Effector memory CD4-positive, alpha-beta T cell (primary cell): ENCODE results near the gene GGCX.

ENCODE experiments used
- DNase-seq, 3 donors: peaks; one replicate each; pipeline ENCODE4 v3.0.0-alpha.2; 2020
- H3K27ac ChIP-seq: 2 replicates; pipeline ENCODE4 v1.7.0; 2013; ENCODE audit warnings: mild to moderate bottlenecking, low read length, moderate library complexity; ENCODE audit not compliant: insufficient read depth, poor library complexity, severe bottlenecking
- H3K27me3 ChIP-seq: replicated peaks from 2 replicates; pipeline ENCODE4 v1.7.0; 2013; ENCODE audit warnings: mild to moderate bottlenecking, low read length; ENCODE audit not compliant: insufficient read depth, control insufficient read depth, poor library complexity, severe bottlenecking
- H3K36me3 ChIP-seq: 2 replicates; pipeline ENCODE4 v1.7.0; 2013; ENCODE audit warnings: mild to moderate bottlenecking, low read length, moderate library complexity; ENCODE audit not compliant: control insufficient read depth, insufficient read depth
- H3K4me1 ChIP-seq: 2 replicates; pipeline ENCODE4 v1.7.0; 2013; ENCODE audit warnings: low read length, mild to moderate bottlenecking; ENCODE audit not compliant: control insufficient read depth, insufficient read depth, poor library complexity, severe bottlenecking
- H3K4me3 ChIP-seq: 2 replicates; pipeline ENCODE4 v1.7.0; 2013; ENCODE audit warnings: low read length, low read depth, mild to moderate bottlenecking; ENCODE audit not compliant: insufficient read depth, poor library complexity, severe bottlenecking
- H3K9me3 ChIP-seq: 2 replicates; pipeline ENCODE4 v1.7.0; 2013; ENCODE audit warnings: mild to moderate bottlenecking, low read length, moderate library complexity; ENCODE audit not compliant: control insufficient read depth

The GGCX gene

DNA sequence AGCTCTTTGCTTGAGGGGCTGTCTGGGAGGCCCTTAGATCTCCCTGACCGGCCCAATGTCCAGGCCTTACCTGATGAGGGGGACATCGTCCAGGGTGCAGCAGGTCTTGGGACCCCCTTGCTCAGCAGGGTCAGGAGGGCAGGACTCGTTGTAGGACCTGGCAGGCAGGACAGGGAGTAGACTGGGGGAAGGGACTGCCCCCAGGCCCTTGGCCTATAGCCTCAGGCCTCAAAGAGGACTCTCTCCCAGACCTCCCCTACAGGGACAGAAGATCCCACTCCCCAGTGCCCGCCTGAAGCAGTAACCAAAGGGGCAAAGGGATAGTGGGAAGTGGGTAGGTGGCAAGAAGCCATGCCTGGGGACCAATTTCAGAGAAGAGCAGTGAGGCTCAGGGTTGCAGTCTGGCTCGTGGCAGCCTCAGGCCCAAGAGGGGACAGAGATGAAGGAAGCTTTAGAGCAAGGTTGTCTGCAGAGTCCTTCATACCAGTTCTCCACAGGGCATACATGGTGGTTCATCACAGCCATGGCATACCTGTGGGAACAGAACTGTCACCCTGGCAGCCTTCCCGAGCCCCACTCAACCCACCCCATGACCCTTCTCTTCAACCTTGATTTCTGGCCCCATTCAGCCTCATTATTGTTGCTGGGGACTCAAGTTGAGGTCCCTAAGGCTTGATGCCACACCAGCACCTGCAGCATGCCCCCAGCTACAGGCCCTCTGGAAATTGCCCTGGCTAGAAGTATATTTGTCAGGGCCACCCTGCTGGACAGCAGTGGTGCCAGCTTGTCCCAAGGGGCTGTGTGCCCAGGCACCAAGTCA lies 39.9 kb upstream of the GGCX start:
- Histone ChIP-seq H3K9me3 (no peaks in the 10 kb centered on the region), H3K27ac (peak overlapping the region; percentile 70), H3K4me3 (peak overlapping the region; percentile 80), H3K4me1 (peaks cover 18% of the 10 kb centered on the region), H3K36me3 (peaks cover 30% of the 10 kb centered on the region), H3K27me3 (no peaks in the 10 kb centered on the region)
- DNase-seq, result no peak

DNA sequence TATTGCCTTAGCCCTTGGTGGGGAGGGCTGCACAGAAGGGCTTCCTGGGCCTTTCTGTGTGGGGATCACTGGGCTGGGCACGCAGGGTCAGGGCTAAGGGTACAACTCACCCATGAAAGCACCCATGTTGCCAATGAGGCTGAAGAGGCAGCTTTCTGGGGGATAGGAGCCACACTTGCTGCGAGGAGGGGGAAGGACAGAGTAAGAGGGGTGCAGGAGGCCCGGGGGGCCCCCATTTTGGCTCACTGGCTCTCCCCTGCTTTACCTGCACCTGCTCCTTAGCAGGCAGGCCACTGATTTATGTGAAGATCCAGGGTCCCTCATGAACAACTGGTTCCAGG lies 38.9 kb upstream of the GGCX start:
- Histone ChIP-seq H3K4me3 (no peak overlapping the region), H3K27me3 (no peaks in the 10 kb centered on the region), H3K9me3 (no peaks in the 10 kb centered on the region), H3K27ac (no peak overlapping the region), H3K4me1 (peaks cover 20% of the 10 kb centered on the region), H3K36me3 (peaks cover 30% of the 10 kb centered on the region)
- DNase-seq, result no peak

DNA sequence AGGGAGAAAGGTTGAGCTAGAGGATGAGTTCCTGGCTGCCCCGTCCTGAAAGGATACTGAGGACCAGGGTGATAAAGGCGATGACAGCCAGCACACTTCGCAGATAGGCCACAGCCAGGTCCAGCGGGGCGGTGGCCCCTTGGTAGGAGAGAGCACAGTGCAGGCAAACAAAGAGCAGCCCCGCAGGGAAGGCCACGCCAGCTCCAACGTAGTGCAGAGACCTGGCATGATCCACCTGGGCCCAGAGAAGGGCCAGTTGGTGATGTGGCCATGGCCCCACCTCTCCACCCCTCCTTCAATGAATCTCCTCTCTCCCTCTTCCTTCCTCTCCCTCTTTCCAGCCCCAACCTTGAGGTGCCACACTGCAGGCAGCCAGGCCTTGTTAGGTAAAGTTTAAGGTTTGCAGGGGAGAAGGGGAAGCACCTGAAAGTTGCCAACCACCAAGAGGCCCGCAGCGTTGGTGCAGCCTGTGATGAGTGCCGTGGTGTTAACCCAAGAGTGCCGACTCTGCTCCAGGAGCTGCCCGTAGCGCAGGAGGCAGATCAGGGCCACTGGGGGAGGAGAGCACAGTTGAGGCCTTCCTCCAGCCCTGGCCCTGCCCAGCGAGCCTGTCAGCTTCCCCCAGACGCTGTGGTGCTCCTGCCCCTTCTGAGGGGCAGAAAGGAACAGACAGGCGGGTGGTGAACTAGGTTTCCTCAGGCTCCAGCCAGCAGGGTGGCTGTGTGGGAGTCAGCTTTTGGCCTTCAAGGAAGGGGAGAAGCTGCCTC lies 38.4 kb upstream of the GGCX start:
- H3K36me3 ChIP-seq, result peaks cover 30% of the 10 kb centered on the region

DNA sequence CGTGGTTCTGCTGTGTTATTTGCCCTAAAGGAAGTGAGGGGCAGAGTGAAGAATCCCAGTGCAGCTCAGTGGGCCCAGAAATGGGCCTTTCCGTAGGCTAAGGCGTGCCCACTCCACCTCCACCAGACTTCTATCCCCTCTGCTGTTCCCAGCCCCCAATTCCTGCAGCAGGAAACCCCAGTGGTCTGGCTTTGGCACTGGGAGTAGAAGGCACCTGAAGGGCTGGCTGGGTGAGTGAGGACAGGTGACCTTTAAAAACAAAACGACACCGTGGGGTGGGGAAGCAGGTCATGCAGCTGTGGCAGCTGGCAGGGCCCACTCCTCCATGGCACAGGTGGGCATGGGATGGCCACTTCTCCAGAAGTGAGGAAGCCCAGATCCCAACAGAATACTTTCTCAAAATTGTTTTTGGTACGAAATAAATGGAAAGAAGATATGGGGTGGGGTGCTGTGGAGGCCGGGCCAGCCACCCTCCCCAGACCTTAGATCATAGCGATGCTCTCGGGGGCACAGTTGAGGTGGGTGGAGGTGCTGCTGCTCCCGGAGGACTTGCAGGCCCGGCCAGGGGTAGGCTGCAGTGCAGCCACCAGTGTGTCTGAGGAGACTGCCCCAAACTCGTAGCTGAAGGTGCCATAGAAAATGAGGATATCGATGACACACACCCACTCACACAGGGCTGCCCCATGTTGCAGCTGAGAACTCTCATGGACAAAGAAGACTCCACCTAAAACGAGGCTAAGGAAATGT lies 37.5 kb upstream of the GGCX start:
- Histone ChIP-seq H3K36me3 (peaks cover 30% of the 10 kb centered on the region), H3K4me3 (no peak overlapping the region), H3K9me3 (no peaks in the 10 kb centered on the region), H3K27ac (no peak overlapping the region), H3K4me1 (peaks cover 21% of the 10 kb centered on the region), H3K27me3 (no peaks in the 10 kb centered on the region)
- no peak for DNase-seq

More for the DNA sequence above, 38.4 kb upstream of the GGCX start:
- Histone ChIP-seq H3K27me3 (no peaks in the 10 kb centered on the region), H3K4me1 (peaks cover 22% of the 10 kb centered on the region), H3K4me3 (no peak overlapping the region), H3K9me3 (no peaks in the 10 kb centered on the region), H3K27ac (no peak overlapping the region)
- no peak for DNase-seq

DNA sequence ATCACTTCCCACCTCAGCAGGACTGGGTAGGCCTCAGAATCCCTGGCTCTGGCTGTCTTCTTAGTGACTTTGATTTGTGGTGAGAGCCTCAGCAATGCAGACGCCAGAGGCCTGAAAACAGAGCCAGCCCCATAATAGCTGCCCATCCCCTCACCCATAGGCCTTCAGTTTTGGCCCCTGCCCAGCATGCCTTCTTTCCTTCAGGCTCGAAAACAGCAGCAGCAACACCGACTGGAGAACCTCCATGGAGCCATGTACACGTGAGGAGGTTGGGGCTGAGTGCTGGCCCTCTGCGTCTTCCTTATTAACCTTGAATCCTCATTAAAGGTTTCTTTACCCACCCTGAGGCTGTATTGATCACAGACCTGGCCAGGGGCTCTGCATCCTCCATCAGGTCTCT lies 35.9 kb upstream of the GGCX start:
- H3K27ac ChIP-seq, result no peak overlapping the region
- H3K9me3 ChIP-seq, result no peaks in the 10 kb centered on the region
- H3K36me3 ChIP-seq, result peaks cover 30% of the 10 kb centered on the region
- H3K4me3 ChIP-seq, result no peak overlapping the region
- DNase-seq, result no peak
- H3K27me3 ChIP-seq, result no peaks in the 10 kb centered on the region
- peaks cover 18% of the 10 kb centered on the region for H3K4me1 ChIP-seq

DNA sequence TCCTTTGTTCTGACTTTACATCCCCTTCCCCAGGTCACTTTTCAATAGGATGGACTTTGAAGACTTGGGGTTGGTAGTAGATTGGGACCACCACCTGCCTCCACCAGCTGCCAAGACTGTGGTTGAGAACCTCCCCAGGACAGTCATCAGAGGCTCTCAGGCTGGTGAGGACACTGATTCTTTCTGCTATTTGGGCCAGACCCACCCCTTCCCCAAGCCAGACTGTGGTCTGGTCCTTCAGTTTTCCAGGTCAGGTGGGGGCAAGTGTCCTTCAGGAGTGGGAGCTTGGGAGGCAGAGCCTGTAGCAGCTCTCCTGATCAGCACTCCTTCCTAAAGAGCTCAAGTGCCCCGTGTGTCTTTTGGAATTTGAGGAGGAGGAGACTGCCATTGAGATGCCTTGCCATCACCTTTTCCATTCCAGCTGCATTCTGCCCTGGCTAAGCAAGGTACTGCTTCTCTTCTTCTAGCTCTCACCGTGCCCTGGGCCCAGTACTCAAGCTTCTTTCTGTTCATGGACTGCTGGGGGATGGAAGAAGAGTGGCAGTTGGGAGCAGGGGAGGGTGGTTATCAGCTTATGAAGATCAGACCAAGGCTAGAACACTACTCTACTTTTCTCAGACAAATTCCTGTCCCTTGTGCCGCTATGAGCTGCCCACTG lies 35.3 kb upstream of the GGCX start:
- DNase-seq, result no peak
- no peaks in the 10 kb centered on the region for H3K27me3 ChIP-seq
- no peaks in the 10 kb centered on the region for H3K9me3 ChIP-seq
- peak overlapping the region; percentile 90 for H3K27ac ChIP-seq
- peak overlapping the region; percentile 76 for H3K4me3 ChIP-seq
- peaks cover 30% of the 10 kb centered on the region for H3K36me3 ChIP-seq
- peaks cover 13% of the 10 kb centered on the region for H3K4me1 ChIP-seq

DNA sequence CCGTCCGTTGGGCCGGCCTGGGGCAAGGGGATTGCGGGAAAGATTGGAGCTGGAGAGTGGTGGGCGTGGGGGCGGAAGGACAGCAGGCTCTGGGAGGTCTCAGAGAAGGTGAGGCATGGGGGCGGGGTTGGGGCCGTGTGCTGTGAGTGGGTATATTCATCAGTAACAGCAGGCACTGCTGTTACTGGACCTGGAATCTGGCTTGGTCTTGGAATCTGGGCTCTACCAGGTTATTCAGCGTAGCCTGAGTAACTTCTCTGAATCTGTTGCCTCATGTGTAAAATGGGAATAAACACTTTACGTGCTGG lies 34.7 kb upstream of the GGCX start:
- peak overlapping the region; percentile 90 for H3K27ac ChIP-seq
- H3K4me1 ChIP-seq, result peaks cover 13% of the 10 kb centered on the region
- no peaks in the 10 kb centered on the region for H3K9me3 ChIP-seq
- peak overlapping the region; percentile 76 for H3K4me3 ChIP-seq
- no peak for DNase-seq
- H3K27me3 ChIP-seq, result no peaks in the 10 kb centered on the region
- peaks cover 30% of the 10 kb centered on the region for H3K36me3 ChIP-seq

DNA sequence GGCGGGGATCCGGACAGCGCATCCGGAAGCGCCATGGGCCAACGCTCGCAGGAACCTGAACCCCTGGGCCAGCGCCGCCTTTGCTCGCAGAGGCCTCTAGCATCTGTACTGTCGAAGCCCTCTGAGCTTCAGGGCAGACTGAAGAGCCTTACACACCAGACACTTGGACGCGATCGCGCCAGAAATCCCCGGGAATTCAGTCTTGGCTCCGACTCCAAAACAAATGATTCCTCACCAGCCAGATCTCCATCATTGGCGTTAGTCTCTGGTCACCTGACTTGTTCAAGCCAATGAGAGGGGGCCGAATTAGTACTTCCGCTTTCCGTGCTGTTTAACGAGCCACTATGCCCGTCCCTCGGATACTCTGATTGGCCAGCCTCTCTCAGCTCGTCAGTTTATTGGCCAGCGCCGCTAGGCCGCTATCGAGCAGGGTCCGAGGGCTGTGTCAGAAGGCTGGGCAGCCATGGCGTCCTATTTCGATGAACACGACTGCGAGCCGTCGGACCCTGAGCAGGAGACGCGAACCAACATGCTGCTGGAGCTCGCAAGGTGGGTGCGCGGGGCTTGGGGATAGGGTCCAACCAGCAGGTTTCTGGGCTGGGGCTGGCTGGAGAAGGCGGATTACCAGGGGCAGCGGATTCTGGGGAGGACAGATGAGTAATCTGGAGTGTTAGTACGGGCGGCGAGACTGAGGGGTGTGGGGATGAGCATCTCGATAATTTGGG lies 34.2 kb upstream of the GGCX start, which contains the start of gene RNF181:
Gene RNF181 (plus strand): TSS at position 445 of the 725 bp plus-strand sequence. CDS start 19 bp downstream, at position 464.
- peak; percentile 82 to 92 (median 88) for DNase-seq
- H3K27me3 ChIP-seq, result no peaks in the 10 kb centered on the region
- no peaks in the 10 kb centered on the region for H3K9me3 ChIP-seq
- peak within 1 kb of the TSS; percentile 76 for H3K4me3 ChIP-seq
- H3K36me3 ChIP-seq, result peaks cover 30% of the 10 kb centered on the region
- peaks cover 13% of the 10 kb centered on the region for H3K4me1 ChIP-seq
- H3K27ac ChIP-seq, result peak within 1 kb of the TSS; percentile 90

DNA sequence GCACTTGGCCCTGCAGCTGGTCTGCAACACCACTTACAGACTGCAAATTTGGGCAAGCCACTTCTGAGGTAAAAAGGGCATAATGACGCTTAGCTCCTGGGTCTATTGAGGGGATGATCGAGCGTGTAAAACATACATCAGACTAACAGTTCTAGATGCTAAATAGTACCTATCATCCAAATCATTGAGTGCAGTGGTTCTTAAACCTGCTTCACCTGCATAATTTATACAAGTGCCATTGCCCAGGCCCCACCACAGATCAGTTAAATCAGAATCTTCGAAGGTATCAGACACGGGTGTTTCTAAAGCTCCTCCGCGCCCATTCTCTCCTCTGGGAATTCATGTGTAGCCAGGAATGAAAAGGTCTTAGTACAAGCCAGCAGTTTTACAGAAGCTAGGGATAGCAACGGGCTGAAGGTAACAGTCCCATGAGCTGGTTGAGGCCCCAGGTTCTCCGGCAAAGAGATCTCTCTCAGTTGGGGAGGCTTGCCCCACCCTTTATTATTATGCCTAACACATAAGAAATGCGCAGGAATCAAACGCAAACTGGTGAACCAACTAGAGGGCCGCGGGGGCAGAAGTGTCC lies 33.5 kb upstream of the GGCX start:
- no peak for DNase-seq
- H3K36me3 ChIP-seq, result peaks cover 30% of the 10 kb centered on the region
- H3K4me1 ChIP-seq, result peaks cover 13% of the 10 kb centered on the region
- H3K27me3 ChIP-seq, result no peaks in the 10 kb centered on the region
- peak overlapping the region; percentile 76 for H3K4me3 ChIP-seq
- H3K9me3 ChIP-seq, result no peaks in the 10 kb centered on the region
- peak overlapping the region; percentile 90 for H3K27ac ChIP-seq
